Measurements from ENCODE around the gene CREB3. TPM values are rescaled to one million over a fixed set of nuclear protein-coding genes. Genes with fewer than 3 reads are reported as not detected.

The CREB3 gene
- total RNA-seq, 1 donor from 2014 or later = 35.1 TPM

DNA sequence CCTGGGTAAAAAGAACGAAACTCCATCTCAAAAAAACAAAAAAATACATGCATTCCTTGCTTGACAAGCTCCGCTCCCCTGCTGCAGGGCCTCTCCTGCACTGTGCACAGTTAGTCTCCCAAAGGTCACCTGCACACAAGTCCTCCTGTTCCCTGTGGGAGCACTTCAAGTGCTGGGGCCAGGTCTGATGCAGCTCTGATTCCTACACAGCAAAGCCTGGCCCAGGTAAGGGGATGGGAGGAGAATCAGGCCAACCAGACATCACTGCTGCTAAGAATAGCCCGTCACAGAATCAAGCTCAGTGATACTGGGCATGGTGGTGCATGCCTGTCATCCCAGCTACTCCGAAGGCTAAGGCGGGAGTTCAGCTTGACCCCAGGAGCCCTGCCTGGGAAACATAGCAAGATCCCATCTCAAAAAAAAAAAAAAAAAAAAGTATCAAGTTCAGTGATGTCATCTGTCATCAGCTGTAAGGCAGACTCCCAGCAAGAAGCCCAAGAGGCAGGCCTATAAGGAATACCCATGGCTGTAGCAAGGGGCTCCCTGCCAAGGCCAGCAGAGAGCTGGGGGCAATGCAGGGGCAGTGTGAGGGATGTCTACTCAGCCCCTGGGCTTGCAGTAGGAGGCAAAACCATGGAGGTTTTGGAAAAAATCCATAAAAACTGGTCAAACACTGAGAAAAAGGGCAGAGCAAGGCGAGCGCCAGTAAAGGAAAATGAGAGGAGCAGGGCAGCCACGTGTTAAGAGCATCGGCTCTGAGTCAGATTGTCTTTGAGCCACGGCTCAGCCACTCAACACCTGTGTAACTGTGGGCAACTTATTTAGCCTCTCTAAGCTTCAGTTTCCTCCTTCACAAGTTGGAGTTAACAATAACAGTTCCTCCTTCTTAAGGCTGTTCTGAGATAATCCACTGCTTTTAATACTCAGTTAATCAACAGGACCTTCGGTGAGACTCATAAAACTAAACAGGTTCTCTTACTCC is 46.0 kb upstream of the CREB3 start:
- intact Hi-C loops (cut with DNase I) = no loop called here
- no peak for TF ChIP-seq POLR2A (IDR thresholded peaks at IDR 0.05)
- no peak for TF ChIP-seq POLR2AphosphoS5 (IDR thresholded peaks at IDR 0.05; ENCODE audit: insufficient read depth in 1 of 2, low read depth in 1 of 2)
- TF ChIP-seq, protein P1, sequence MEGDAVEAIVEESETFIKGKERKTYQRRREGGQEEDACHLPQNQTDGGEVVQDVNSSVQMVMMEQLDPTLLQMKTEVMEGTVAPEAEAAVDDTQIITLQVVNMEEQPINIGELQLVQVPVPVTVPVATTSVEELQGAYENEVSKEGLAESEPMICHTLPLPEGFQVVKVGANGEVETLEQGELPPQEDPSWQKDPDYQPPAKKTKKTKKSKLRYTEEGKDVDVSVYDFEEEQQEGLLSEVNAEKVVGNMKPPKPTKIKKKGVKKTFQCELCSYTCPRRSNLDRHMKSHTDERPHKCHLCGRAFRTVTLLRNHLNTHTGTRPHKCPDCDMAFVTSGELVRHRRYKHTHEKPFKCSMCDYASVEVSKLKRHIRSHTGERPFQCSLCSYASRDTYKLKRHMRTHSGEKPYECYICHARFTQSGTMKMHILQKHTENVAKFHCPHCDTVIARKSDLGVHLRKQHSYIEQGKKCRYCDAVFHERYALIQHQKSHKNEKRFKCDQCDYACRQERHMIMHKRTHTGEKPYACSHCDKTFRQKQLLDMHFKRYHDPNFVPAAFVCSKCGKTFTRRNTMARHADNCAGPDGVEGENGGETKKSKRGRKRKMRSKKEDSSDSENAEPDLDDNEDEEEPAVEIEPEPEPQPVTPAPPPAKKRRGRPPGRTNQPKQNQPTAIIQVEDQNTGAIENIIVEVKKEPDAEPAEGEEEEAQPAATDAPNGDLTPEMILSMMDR (IDR thresholded peaks at IDR 0.05) = no peak
- peak overlapping the region; percentile 79 to 90 for H3K4me3 ChIP-seq
- H3K27ac ChIP-seq = peak overlapping the region; percentile 1
- no peaks in the 10 kb centered on the region for H3K27me3 ChIP-seq
- H3K36me3 ChIP-seq = peaks cover 0 to 11% of the 10 kb centered on the region in 2 donors
- H3K4me1 ChIP-seq = peaks cover 32% of the 10 kb centered on the region
- DNase-seq (ENCODE audit: extremely low spot score in 2 of 2) = no peak
- H3K9me3 ChIP-seq = no peaks in the 10 kb centered on the region

DNA sequence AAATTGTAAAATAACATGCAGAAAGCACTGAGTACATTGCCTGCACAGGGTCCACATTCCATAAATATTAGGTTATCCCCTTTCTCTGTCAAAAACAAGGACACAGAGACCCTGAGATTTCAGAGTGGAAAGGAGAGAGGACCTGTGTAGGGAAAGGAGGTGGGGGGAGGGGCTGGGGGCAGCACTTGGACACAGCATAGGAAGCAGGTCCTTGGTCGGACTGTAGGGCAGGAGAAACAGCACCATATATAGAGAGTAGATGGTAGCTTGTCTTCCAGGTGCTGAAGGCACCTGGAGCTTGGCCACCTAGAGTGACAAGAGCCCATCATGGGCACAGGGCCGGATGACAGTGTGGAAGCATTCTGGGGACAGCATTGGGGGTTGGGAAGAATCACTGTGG is 45.2 kb upstream of the CREB3 start:
- peaks cover 0 to 11% of the 10 kb centered on the region in 2 donors for H3K36me3 ChIP-seq
- intact Hi-C loops (cut with DNase I) = no loop called here
- DNase-seq (ENCODE audit: extremely low spot score in 2 of 2) = no peak
- TF ChIP-seq POLR2AphosphoS5 (IDR thresholded peaks at IDR 0.05; ENCODE audit: insufficient read depth in 1 of 2, low read depth in 1 of 2) (no peak), POLR2A (IDR thresholded peaks at IDR 0.05) (no peak)
- TF ChIP-seq, protein P1 (IDR thresholded peaks at IDR 0.05) = no peak
- H3K27ac ChIP-seq = peak overlapping the region; percentile 96
- H3K27me3 ChIP-seq = no peaks in the 10 kb centered on the region
- H3K4me3 ChIP-seq = peak overlapping the region; percentile 79 to 90
- peaks cover 32% of the 10 kb centered on the region for H3K4me1 ChIP-seq
- H3K9me3 ChIP-seq = no peaks in the 10 kb centered on the region

DNA sequence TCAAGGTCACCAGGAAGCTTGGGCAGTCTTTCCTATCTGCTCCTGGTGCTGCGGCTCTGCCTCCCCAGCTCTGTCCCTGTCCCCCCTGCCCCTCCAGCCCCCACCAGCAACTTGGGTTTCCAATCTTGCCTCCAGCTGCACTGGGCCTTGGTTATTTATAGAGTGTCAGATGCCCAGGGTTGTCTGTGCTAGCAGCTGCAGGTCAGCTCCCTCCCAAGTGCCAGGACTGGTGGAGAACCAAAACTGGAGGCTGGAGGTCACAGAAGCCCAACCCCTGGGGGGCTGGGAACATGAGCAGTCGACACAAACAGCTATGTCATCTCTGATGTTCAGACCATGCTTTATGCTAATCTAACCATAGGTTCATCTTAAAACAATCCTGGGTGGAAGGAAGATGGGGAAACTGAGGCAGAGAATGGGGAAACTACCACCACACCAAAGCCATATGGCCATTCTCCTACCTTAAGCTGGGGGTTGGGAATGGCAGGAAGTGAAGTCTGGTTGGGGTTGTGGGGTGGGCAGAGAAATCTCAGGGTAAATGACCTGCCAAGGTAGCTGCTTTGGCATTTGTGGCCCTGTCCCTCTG is 44.4 kb upstream of the CREB3 start:
- Histone ChIP-seq H3K27ac (peak overlapping the region; percentile 96), H3K36me3 (peaks cover 0 to 11% of the 10 kb centered on the region in 2 donors)
- intact Hi-C loops (cut with DNase I) = no loop called here

DNA sequence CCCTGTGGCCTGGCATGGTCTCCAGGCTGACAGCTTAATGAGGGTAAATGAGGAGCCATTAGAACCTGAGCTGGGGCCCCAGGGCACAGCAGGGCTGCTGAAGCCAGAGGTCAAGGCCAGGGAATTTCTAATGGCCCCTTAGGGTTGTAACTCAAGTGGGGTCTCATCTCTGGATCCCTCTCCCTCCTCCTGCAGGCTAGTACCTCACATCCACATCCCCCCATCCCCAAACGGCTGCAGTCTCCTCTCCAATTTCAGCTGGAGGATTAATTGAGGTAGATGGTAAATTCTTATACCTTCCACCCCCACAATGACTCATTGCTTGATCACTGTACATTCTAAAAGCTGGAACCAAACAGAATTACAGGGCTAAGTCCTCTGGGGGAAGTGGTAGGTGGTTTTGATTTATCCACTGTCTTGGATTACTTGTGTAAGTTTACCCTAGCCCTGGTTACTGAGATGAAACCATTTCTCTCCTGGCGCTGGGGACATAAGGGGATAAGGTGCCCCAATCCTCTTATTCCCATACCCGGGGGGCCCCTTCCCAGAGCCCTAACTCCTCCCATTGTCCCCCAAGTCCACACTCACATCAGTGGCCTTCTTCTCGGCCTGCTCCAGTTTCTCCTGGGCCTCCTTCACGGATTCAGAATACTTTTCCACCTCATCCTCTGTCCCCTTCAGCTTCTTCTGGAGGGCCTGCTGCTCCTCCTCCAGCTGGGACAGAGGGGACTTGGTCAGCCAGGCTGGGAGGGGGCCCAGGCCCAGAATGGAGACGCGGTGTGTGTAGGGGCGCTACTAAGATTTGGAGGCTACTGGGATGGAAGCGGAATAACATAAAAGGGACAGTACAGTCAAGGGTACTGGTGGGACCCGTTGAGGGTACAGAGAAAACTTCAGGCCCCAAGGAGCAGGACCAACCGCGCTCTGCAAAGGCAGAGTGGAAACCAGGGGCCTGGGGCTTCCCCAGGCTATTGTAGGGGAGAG is 43.6 kb upstream of the CREB3 start:
- Histone ChIP-seq H3K36me3 (peaks cover 0 to 11% of the 10 kb centered on the region in 2 donors), H3K4me3 (peak overlapping the region; percentile 79 to 90), H3K4me1 (peaks cover 32% of the 10 kb centered on the region), H3K27ac (peak overlapping the region; percentile 96), H3K9me3 (no peaks in the 10 kb centered on the region), H3K27me3 (no peaks in the 10 kb centered on the region)
- TF ChIP-seq POLR2A (IDR thresholded peaks at IDR 0.05) = no peak
- TF ChIP-seq POLR2AphosphoS5 (IDR thresholded peaks at IDR 0.05; ENCODE audit: insufficient read depth in 1 of 2, low read depth in 1 of 2) = no peak
- TF ChIP-seq, protein P1 (IDR thresholded peaks at IDR 0.05) = no peak
- no peak for DNase-seq (ENCODE audit: extremely low spot score in 2 of 2)
- intact Hi-C loops (cut with DNase I) = no loop called here

More for the DNA sequence above, 44.4 kb upstream of the CREB3 start:
- Histone ChIP-seq H3K27me3 (no peaks in the 10 kb centered on the region), H3K4me3 (peak overlapping the region; percentile 79 to 90), H3K9me3 (no peaks in the 10 kb centered on the region), H3K4me1 (peaks cover 32% of the 10 kb centered on the region)
- no peak for TF ChIP-seq POLR2A (IDR thresholded peaks at IDR 0.05)
- TF ChIP-seq, protein P1 (IDR thresholded peaks at IDR 0.05) = no peak
- TF ChIP-seq POLR2AphosphoS5 (IDR thresholded peaks at IDR 0.05; ENCODE audit: insufficient read depth in 1 of 2, low read depth in 1 of 2) = no peak
- no peak for DNase-seq (ENCODE audit: extremely low spot score in 2 of 2)

Data from vagina (tissue), 2 donors.